Activated naive CD4-positive, alpha-beta T cell treated with Interleukin-2 at 50 U/mL for 16 hours (primary cell): ENCODE results near the gene NFYA.
A peak's percentile ranks its signal among the peaks of the same experiment; 100 is the strongest.

Experiments
- DNase-seq: peaks from one replicate; pipeline ENCODE4 v3.0.0-alpha.2; 2020

NFYA gene

GRCh38 chr6:41072836-41073202 lies at the start of gene NFYA:
Gene NFYA, plus strand, starts transcription at chr6:41072974. Its CDS starts 6,116 bp downstream, at chr6:41079090.
- DNase-seq: no peak

- DNase-seq: no peak
Observed at GRCh38 chr6:41023114-41023513, 49.7 kb upstream of the NFYA start.

GRCh38 chr6:41025966-41026530 lies 46.7 kb upstream of the NFYA start:
- no peak for DNase-seq

- DNase-seq: no peak
Observed at GRCh38 chr6:41027241-41027640, 45.5 kb upstream of the NFYA start.

- DNase-seq: peak; percentile 80
Observed at GRCh38 chr6:41027799-41028560, 44.8 kb upstream of the NFYA start.

GRCh38 chr6:41028561-41029412 lies 44.0 kb upstream of the NFYA start:
- DNase-seq: no peak

- DNase-seq: no peak
Observed at GRCh38 chr6:41032830-41033229, 39.9 kb upstream of the NFYA start.

GRCh38 chr6:41033776-41034175 lies 39.0 kb upstream of the NFYA start:
- no peak for DNase-seq

- no peak for DNase-seq
Observed at GRCh38 chr6:41036186-41036585, 36.6 kb upstream of the NFYA start.

- no peak for DNase-seq
Observed at GRCh38 chr6:41036601-41037000, 36.2 kb upstream of the NFYA start.

- no peak for DNase-seq
Observed at GRCh38 chr6:41037107-41037900, 35.5 kb upstream of the NFYA start.

- DNase-seq: no peak
Observed at GRCh38 chr6:41038205-41038604, 34.6 kb upstream of the NFYA start.

- DNase-seq: peak; percentile 56
Observed at GRCh38 chr6:41039060-41039998, 33.4 kb upstream of the NFYA start, which contains the start of gene UNC5CL. Gene UNC5CL, minus strand, starts transcription at chr6:41039221. Its CDS starts 4,147 bp downstream, at chr6:41035074.

- DNase-seq: no peak
Observed at GRCh38 chr6:41040101-41040939, 32.5 kb upstream of the NFYA start.

GRCh38 chr6:41040940-41041536 lies 31.7 kb upstream of the NFYA start:
- no peak for DNase-seq

- DNase-seq: no peak
Observed at GRCh38 chr6:41042226-41043055, 30.3 kb upstream of the NFYA start, which contains the start of gene TSPO2. Gene TSPO2, plus strand, starts transcription at chr6:41042467. Its CDS starts 519 bp downstream, at chr6:41042986.

GRCh38 chr6:41043151-41043550 lies 29.6 kb upstream of the NFYA start:
- no peak for DNase-seq

GRCh38 chr6:41045664-41046063 lies 27.1 kb upstream of the NFYA start:
- no peak for DNase-seq

GRCh38 chr6:41046084-41046483 lies 26.7 kb upstream of the NFYA start:
- DNase-seq: no peak
